PC-9 (cell line): ENCODE data around the gene PLOD3.

Experiments
- CTCF ChIP-seq: fragments of 200-600 bp; sonication (generic); conservative IDR thresholded peaks from 2 replicates; pipeline ENCODE4 v1.6.1; 2017; ENCODE audit warnings: mixed run types, antibody characterized with exemption, mild to moderate bottlenecking, moderate library complexity
- EZH2 ChIP-seq: fragments of 200-600 bp; sonication (generic); IDR thresholded peaks from 2 replicates; pipeline ENCODE4 v1.8.0; 2017; ENCODE audit warnings: antibody characterized with exemption, low read depth

- TF ChIP-seq CTCF, result no peak
- TF ChIP-seq EZH2, result no peak
Measured at GRCh38 chr7:101255796-101256195, 38.4 kb upstream of the PLOD3 start.
